Ascending aorta (tissue), 2 donors: ENCODE measurements around the gene INHBE. TPM values are rescaled to one million over a fixed set of nuclear protein-coding genes. Genes with fewer than 3 reads are reported as not detected.
A peak's percentile ranks its signal among the peaks of the same experiment; 100 is the strongest.

Experiments used
- DNase-seq, 2 donors: peaks; one replicate each; pipeline ENCODE4 v3.0.0-alpha.2; 2019; ENCODE audit warnings: low spot score in 2 of 2
- H3K27ac ChIP-seq, 2 donors: fragments of 200-600 bp; sonication (generic); one replicate each; pipeline ENCODE4 v1.5.1; 2016 to 2017; ENCODE audit warnings: mild to moderate bottlenecking in 1 of 2
- H3K27me3 ChIP-seq: fragments of 200-600 bp; sonication (generic); one replicate; pipeline ENCODE4 v1.5.1; 2017
- H3K36me3 ChIP-seq, 2 donors: fragments of 200-600 bp; sonication (generic); one replicate each; pipeline ENCODE4 v1.5.1; 2016
- H3K4me1 ChIP-seq, 2 donors: fragments of 200-600 bp; sonication (generic); one replicate each; pipeline ENCODE4 v1.5.1; 2016 to 2017; ENCODE audit warnings: mild to moderate bottlenecking in 1 of 2
- H3K4me3 ChIP-seq, 2 donors: fragments of 200-600 bp; sonication (generic); one replicate each; pipeline ENCODE4 v1.5.1; 2016 to 2017; ENCODE audit warnings: mild to moderate bottlenecking in 1 of 2
- H3K9me3 ChIP-seq, 2 donors: fragments of 200-600 bp; sonication (generic); one replicate each; pipeline ENCODE4 v1.5.1; 2016
- CTCF ChIP-seq, 3 experiments: fragments of 200-600 bp in 2 of 3; fragments of 450-650 bp in 1 of 3; sonication (generic) in 2 of 3; IDR thresholded peaks; one replicate each; pipeline ENCODE4 v1.5.1; 2016 to 2019; ENCODE audit warnings: antibody characterized with exemption in 3 of 3, mild to moderate bottlenecking in 1 of 3, moderate library complexity in 1 of 3
- intact Hi-C: fragments of 100-400 bp; cut with DNase I; formaldehyde crosslinking; loops from one replicate; pipeline ENCODE4 v1.15.1; 2023
- total RNA-seq: library from RNA; depleted of rRNA; stranded (reverse); fragments of >200 nt; gene quantifications from one replicate; pipeline ENCODE4 v1.1.0, GENCODE V29; 2016

INHBE gene
- total RNA-seq, 1 donor from 2014 or later = not detected

- H3K36me3 ChIP-seq = no peaks in the 10 kb centered on the region
- H3K4me3 ChIP-seq = peak overlapping the region in 1 of 2 donors; percentile 47
- H3K27ac ChIP-seq = peak overlapping the region; percentile 85 to 97
- intact Hi-C loops = loop anchor here (1.0 to 5.0 kb wide), 4 partner anchors 22 to 189 kb away; no protein-coding TSS in a partner anchor
- H3K4me1 ChIP-seq = peaks cover 0 to 18% of the 10 kb centered on the region in 2 donors
- peak in 1 of 2 donors; percentile 88 for DNase-seq
- no peak for TF ChIP-seq CTCF (IDR thresholded peaks at IDR 0.05)
- H3K27me3 ChIP-seq = no peaks in the 10 kb centered on the region
- no peaks in the 10 kb centered on the region for H3K9me3 ChIP-seq
Measured at GRCh38 chr12:57452181-57452936, 2.7 kb upstream of the INHBE start.

GRCh38 chr12:57452937-57453509 lies 2.1 kb upstream of the INHBE start:
- Histone ChIP-seq H3K27ac (peak overlapping the region; percentile 85 to 97), H3K36me3 (no peaks in the 10 kb centered on the region), H3K4me3 (peak overlapping the region in 1 of 2 donors; percentile 47), H3K4me1 (peaks cover 0 to 18% of the 10 kb centered on the region in 2 donors), H3K9me3 (no peaks in the 10 kb centered on the region), H3K27me3 (no peaks in the 10 kb centered on the region)
- DNase-seq = peak in 1 of 2 donors; percentile 91
- intact Hi-C loops = loop anchor here (1.0 to 5.0 kb wide), 4 partner anchors 23 to 190 kb away; no protein-coding TSS in a partner anchor
- TF ChIP-seq CTCF (IDR thresholded peaks at IDR 0.05) = peak; percentile 92 to 95 (median 93)

- Histone ChIP-seq H3K27me3 (no peaks in the 10 kb centered on the region), H3K9me3 (no peaks in the 10 kb centered on the region), H3K36me3 (no peaks in the 10 kb centered on the region), H3K4me3 (no peak overlapping the region), H3K27ac (no peak overlapping the region), H3K4me1 (peaks cover 0 to 22% of the 10 kb centered on the region in 2 donors)
- DNase-seq = no peak
- no peak for TF ChIP-seq CTCF (IDR thresholded peaks at IDR 0.05)
- intact Hi-C loops = loop anchor here (5.0 kb wide), 1 partner anchor 82 kb away; no protein-coding TSS in a partner anchor
Measured at GRCh38 chr12:57454213-57454565, 918 bp upstream of the INHBE start.

- H3K27me3 ChIP-seq = no peaks in the 10 kb centered on the region
- TF ChIP-seq CTCF (IDR thresholded peaks at IDR 0.05) = no peak
- intact Hi-C loops = no loop called here
- no peaks in the 10 kb centered on the region for H3K36me3 ChIP-seq
- H3K4me3 ChIP-seq = no peak overlapping the region
- no peaks in the 10 kb centered on the region for H3K9me3 ChIP-seq
- H3K4me1 ChIP-seq = peaks cover 0 to 31% of the 10 kb centered on the region in 2 donors
- no peak for DNase-seq
- no peak overlapping the region for H3K27ac ChIP-seq
Measured at GRCh38 chr12:57455374-57456144, 452 bp downstream of the INHBE start.

- Histone ChIP-seq H3K4me1 (peaks cover 3 to 36% of the 10 kb centered on the region in 2 donors), H3K27ac (no peak overlapping the region), H3K36me3 (no peaks in the 10 kb centered on the region), H3K27me3 (no peaks in the 10 kb centered on the region), H3K9me3 (no peaks in the 10 kb centered on the region), H3K4me3 (no peak overlapping the region)
- no peak for DNase-seq
- intact Hi-C loops = no loop called here
- peak in 2 of 3 experiments; percentile 45 to 52 for TF ChIP-seq CTCF (IDR thresholded peaks at IDR 0.05)
Measured at GRCh38 chr12:57456145-57456700, 1.1 kb downstream of the INHBE start.
